Panc1 (cell line): Measurements from ENCODE around the gene OR13F1. TPM values are rescaled to one million over a fixed set of nuclear protein-coding genes. Genes with fewer than 3 reads are reported as not detected.

Experiments
- ATAC-seq: fragments of 200-7000 bp; cut with Tn5 transposase; 2 replicates; pipeline ENCODE4 v1.9.1; 2020; ENCODE audit warnings: mild to moderate bottlenecking, moderate library complexity
- BruUV-seq: library from RNA; stranded (reverse); fragments of 400-500 nt; replicated peaks from 2 replicates; lab custom pipeline; 2021; lab: Mats Ljungman, UMichigan
- CTCF ChIA-PET: fragments of 300-600 bp; sonication (Branson Sonifier 250); formaldehyde crosslinking; loops from one replicate; lab custom pipeline; 2022; ENCODE audit warnings: antibody characterized with exemption; lab: Charles Lee
- POLR2A ChIA-PET: fragments of 300-600 bp; sonication (Branson Sonifier 250); formaldehyde crosslinking; loops from one replicate; lab custom pipeline; 2022; ENCODE audit warnings: antibody characterized with exemption; lab: Charles Lee
- DNase-seq: peaks from one replicate; pipeline ENCODE4 v3.0.0-alpha.2; 2010; ENCODE audit warnings: low read depth, low spot score
- H3K27ac ChIP-seq: 2 replicates; pipeline ENCODE4 v1.5.1; 2011; ENCODE audit warnings: mild to moderate bottlenecking, low read length, inconsistent platforms
- H3K27me3 ChIP-seq: fragments of 200-500 bp; sonication (Bioruptor generic); 2 replicates; pipeline ENCODE4 v1.6.0; 2014; ENCODE audit warnings: low read length, inconsistent platforms; ENCODE audit not compliant: control insufficient read depth, insufficient read depth
- H3K36me3 ChIP-seq: fragments of 200-500 bp; sonication (Bioruptor generic); 2 replicates; pipeline ENCODE4 v1.5.1; 2014; ENCODE audit warnings: inconsistent platforms, mild to moderate bottlenecking, low read length, moderate library complexity; ENCODE audit not compliant: control insufficient read depth, insufficient read depth
- H3K4me1 ChIP-seq: 2 replicates; pipeline ENCODE4 v1.5.1; 2011; ENCODE audit warnings: inconsistent platforms, mild to moderate bottlenecking, low read length, moderate library complexity; ENCODE audit not compliant: control insufficient read depth, insufficient read depth
- H3K4me3 ChIP-seq, 2 experiments: 2 replicates each; pipeline ENCODE4 v1.5.1; 2011 to 2012; ENCODE audit warnings: low read depth in 2 of 2, low read length in 2 of 2, mild to moderate bottlenecking in 2 of 2, inconsistent platforms in 1 of 2, moderate library complexity in 1 of 2
- H3K9me3 ChIP-seq: fragments of 200-500 bp; sonication (Bioruptor generic); 2 replicates; pipeline ENCODE4 v1.5.1; 2014; ENCODE audit warnings: low read depth, mild to moderate bottlenecking, inconsistent platforms, low read length, moderate library complexity; ENCODE audit not compliant: control insufficient read depth, insufficient read depth
- POLR2AphosphoS5 ChIP-seq: IDR thresholded peaks from 2 replicates; pipeline ENCODE4 v1.6.1; 2012; ENCODE audit warnings: mild to moderate bottlenecking, low read depth, low read length, moderate library complexity
- SIN3A ChIP-seq: IDR thresholded peaks from 2 replicates; pipeline ENCODE4 v1.6.1; 2012; ENCODE audit warnings: low read depth, mild to moderate bottlenecking, low read length, moderate library complexity, borderline replicate concordance; ENCODE audit not compliant: insufficient read depth
- TCF7L2 ChIP-seq: IDR thresholded peaks from 2 replicates; pipeline ENCODE4 v1.6.1; 2011; ENCODE audit warnings: mild to moderate bottlenecking, low read depth, low read length, inconsistent platforms
- in situ Hi-C: cut with HindIII; loops from 2 replicates; pipeline ENCODE4 v1.10.0; 2016; ENCODE audit warnings: low sequenced_read_pairs, low pct_unique_long_range_greater_than_20kb
- intact Hi-C: fragments of 100-400 bp; cut with micrococcal nuclease; formaldehyde crosslinking; loops from one replicate; pipeline ENCODE4 v1.10.0; 2022; ENCODE audit not compliant: unreplicated experiment
- total RNA-seq: library from RNA; stranded (reverse); gene quantifications from one replicate; pipeline ENCODE4 v1.2.1, GENCODE V29; 2021; ENCODE audit not compliant: unreplicated experiment
- TF ChIP-seq, protein P1 (sequence below), 2 experiments: IDR thresholded peaks; 2 replicates each; pipeline ENCODE4 v1.6.1; 2011 to 2012; ENCODE audit warnings: low read depth in 2 of 2, control low read depth in 1 of 2, low read length in 1 of 2, mild to moderate bottlenecking in 1 of 2, moderate library complexity in 1 of 2; ENCODE audit not compliant: insufficient read depth in 1 of 2
- TF ChIP-seq, protein P2 (sequence below): fragments of 450-650 bp; IDR thresholded peaks from 2 replicates; pipeline ENCODE4 v1.5.1; 2017; ENCODE audit warnings: mild to moderate bottlenecking

Gene OR13F1
- total RNA-seq, 1 experiment from 2014 or later: not detected

GRCh38 chr9:104463864-104464263, 40.2 kb upstream of the OR13F1 start:
- H3K4me1 ChIP-seq: no peaks in the 10 kb centered on the region
- H3K36me3 ChIP-seq: no peaks in the 10 kb centered on the region
- DNase-seq (no peak), ATAC-seq (no peak)
- no peaks in the 10 kb centered on the region for H3K27me3 ChIP-seq
- ChIA-PET CTCF (no interaction called here), POLR2A (no interaction called here)
- no peaks in the 10 kb centered on the region for H3K9me3 ChIP-seq
- in situ Hi-C loops (no loop called here), intact Hi-C loops (no loop called here)
- no peak overlapping the region for H3K4me3 ChIP-seq
- no peak overlapping the region for H3K27ac ChIP-seq
- TF ChIP-seq, protein P1, sequence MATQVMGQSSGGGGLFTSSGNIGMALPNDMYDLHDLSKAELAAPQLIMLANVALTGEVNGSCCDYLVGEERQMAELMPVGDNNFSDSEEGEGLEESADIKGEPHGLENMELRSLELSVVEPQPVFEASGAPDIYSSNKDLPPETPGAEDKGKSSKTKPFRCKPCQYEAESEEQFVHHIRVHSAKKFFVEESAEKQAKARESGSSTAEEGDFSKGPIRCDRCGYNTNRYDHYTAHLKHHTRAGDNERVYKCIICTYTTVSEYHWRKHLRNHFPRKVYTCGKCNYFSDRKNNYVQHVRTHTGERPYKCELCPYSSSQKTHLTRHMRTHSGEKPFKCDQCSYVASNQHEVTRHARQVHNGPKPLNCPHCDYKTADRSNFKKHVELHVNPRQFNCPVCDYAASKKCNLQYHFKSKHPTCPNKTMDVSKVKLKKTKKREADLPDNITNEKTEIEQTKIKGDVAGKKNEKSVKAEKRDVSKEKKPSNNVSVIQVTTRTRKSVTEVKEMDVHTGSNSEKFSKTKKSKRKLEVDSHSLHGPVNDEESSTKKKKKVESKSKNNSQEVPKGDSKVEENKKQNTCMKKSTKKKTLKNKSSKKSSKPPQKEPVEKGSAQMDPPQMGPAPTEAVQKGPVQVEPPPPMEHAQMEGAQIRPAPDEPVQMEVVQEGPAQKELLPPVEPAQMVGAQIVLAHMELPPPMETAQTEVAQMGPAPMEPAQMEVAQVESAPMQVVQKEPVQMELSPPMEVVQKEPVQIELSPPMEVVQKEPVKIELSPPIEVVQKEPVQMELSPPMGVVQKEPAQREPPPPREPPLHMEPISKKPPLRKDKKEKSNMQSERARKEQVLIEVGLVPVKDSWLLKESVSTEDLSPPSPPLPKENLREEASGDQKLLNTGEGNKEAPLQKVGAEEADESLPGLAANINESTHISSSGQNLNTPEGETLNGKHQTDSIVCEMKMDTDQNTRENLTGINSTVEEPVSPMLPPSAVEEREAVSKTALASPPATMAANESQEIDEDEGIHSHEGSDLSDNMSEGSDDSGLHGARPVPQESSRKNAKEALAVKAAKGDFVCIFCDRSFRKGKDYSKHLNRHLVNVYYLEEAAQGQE (IDR thresholded peaks at IDR 0.05; ENCODE audit: insufficient read depth in 1 of 2, low read depth in 2 of 2, low read length in 1 of 2): no peak
- TF ChIP-seq, protein P2, sequence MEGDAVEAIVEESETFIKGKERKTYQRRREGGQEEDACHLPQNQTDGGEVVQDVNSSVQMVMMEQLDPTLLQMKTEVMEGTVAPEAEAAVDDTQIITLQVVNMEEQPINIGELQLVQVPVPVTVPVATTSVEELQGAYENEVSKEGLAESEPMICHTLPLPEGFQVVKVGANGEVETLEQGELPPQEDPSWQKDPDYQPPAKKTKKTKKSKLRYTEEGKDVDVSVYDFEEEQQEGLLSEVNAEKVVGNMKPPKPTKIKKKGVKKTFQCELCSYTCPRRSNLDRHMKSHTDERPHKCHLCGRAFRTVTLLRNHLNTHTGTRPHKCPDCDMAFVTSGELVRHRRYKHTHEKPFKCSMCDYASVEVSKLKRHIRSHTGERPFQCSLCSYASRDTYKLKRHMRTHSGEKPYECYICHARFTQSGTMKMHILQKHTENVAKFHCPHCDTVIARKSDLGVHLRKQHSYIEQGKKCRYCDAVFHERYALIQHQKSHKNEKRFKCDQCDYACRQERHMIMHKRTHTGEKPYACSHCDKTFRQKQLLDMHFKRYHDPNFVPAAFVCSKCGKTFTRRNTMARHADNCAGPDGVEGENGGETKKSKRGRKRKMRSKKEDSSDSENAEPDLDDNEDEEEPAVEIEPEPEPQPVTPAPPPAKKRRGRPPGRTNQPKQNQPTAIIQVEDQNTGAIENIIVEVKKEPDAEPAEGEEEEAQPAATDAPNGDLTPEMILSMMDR: no peak
- TF ChIP-seq TCF7L2 (no peak), SIN3A (no peak), POLR2AphosphoS5 (no peak)
- BruUV-seq: no TSS peak

- Histone ChIP-seq H3K4me1 (no peaks in the 10 kb centered on the region), H3K36me3 (no peaks in the 10 kb centered on the region), H3K4me3 (no peak overlapping the region), H3K27me3 (no peaks in the 10 kb centered on the region), H3K27ac (no peak overlapping the region), H3K9me3 (no peaks in the 10 kb centered on the region)
- ATAC-seq (no peak), DNase-seq (no peak)
- TF ChIP-seq, protein P2: no peak
- TF ChIP-seq, protein P1 (IDR thresholded peaks at IDR 0.05; ENCODE audit: insufficient read depth in 1 of 2, low read depth in 2 of 2, low read length in 1 of 2): no peak
- TF ChIP-seq TCF7L2 (no peak), SIN3A (no peak), POLR2AphosphoS5 (no peak)
- in situ Hi-C loops (no loop called here), intact Hi-C loops (no loop called here)
- ChIA-PET CTCF (no interaction called here), POLR2A (no interaction called here)
- no TSS peak for BruUV-seq
These were observed 35.8 kb upstream of the OR13F1 start for GRCh38 chr9:104468261-104468660.
